Nephron (organoid): ENCODE results near the gene CALN1.
"Not testable (repeated sequence)": the region's sequence is repeated elsewhere in the genome, so short reads cannot be mapped to it uniquely, and the experiment has no call there.

Source experiments
- H3K27ac Mint-ChIP-seq, 3 experiments: 2 replicates each; pipeline ENCODE4 v1.8.0; 2020; ENCODE audit warnings: mixed read lengths in 3 of 3, mild to moderate bottlenecking in 2 of 3, moderate library complexity in 1 of 3
- H3K27me3 Mint-ChIP-seq: 2 replicates; pipeline ENCODE4 v1.8.0; 2021; ENCODE audit warnings: low read depth, mild to moderate bottlenecking, moderate library complexity, mixed read lengths
- H3K36me3 Mint-ChIP-seq: 2 replicates; pipeline ENCODE4 v1.8.0; 2020; ENCODE audit warnings: low read depth, mixed read lengths
- H3K4me1 Mint-ChIP-seq: 2 replicates; pipeline ENCODE4 v1.8.0; 2020; ENCODE audit warnings: mixed read lengths
- H3K4me3 Mint-ChIP-seq, 3 experiments: 2 replicates each; pipeline ENCODE4 v1.8.0; 2020; ENCODE audit warnings: mild to moderate bottlenecking in 3 of 3, mixed read lengths in 3 of 3, moderate library complexity in 2 of 3
- H3K9me3 Mint-ChIP-seq: 2 replicates; pipeline ENCODE4 v1.8.0; 2020; ENCODE audit warnings: mixed read lengths
- CTCF ChIP-seq, 3 experiments: fragments of 200-600 bp; sonication (generic); IDR thresholded peaks; one replicate each; pipeline ENCODE4 v1.5.0; 2021; ENCODE audit warnings: antibody characterized with exemption in 3 of 3; ENCODE audit not compliant: unreplicated experiment in 3 of 3

CALN1 gene

GRCh38 chr7:71933426-71933825 lies 478.7 kb downstream of the CALN1 start:
- Mint-ChIP-seq H3K4me1 (no peaks in the 10 kb centered on the region), H3K27me3 (no peaks in the 10 kb centered on the region), H3K27ac (no peak overlapping the region), H3K9me3 (peaks cover 6% of the 10 kb centered on the region), H3K4me3 (no peak overlapping the region), H3K36me3 (peaks cover 3% of the 10 kb centered on the region)
- no peak for TF ChIP-seq CTCF (IDR thresholded peaks at IDR 0.05; ENCODE audit: unreplicated experiment in 3 of 3)

- Mint-ChIP-seq H3K27me3 (peaks cover 3% of the 10 kb centered on the region), H3K27ac (no peak overlapping the region), H3K4me3 (no peak overlapping the region), H3K4me1 (no peaks in the 10 kb centered on the region), H3K36me3 (peaks cover 3% of the 10 kb centered on the region), H3K9me3 (peaks cover 25% of the 10 kb centered on the region)
- no peak for TF ChIP-seq CTCF (IDR thresholded peaks at IDR 0.05; ENCODE audit: unreplicated experiment in 3 of 3)
Measured at GRCh38 chr7:71925663-71926062, 486.5 kb downstream of the CALN1 start.

GRCh38 chr7:71914204-71914603 lies 497.9 kb downstream of the CALN1 start:
- not testable (repeated sequence) for H3K36me3 Mint-ChIP-seq, H3K4me1 Mint-ChIP-seq, H3K27me3 Mint-ChIP-seq, H3K4me3 Mint-ChIP-seq, H3K9me3 Mint-ChIP-seq, H3K27ac Mint-ChIP-seq

- Mint-ChIP-seq H3K27ac (no peak overlapping the region), H3K36me3 (no peaks in the 10 kb centered on the region), H3K4me3 (no peak overlapping the region), H3K27me3 (no peaks in the 10 kb centered on the region), H3K9me3 (peaks cover 7% of the 10 kb centered on the region), H3K4me1 (no peaks in the 10 kb centered on the region)
- TF ChIP-seq CTCF (IDR thresholded peaks at IDR 0.05; ENCODE audit: unreplicated experiment in 3 of 3) = no peak
Measured at GRCh38 chr7:71912476-71912875, 499.7 kb downstream of the CALN1 start.

GRCh38 chr7:71911051-71911450 lies 501.1 kb downstream of the CALN1 start:
- no peak overlapping the region for H3K4me3 Mint-ChIP-seq
- H3K4me1 Mint-ChIP-seq = no peaks in the 10 kb centered on the region
- peaks cover 7% of the 10 kb centered on the region for H3K9me3 Mint-ChIP-seq
- H3K27me3 Mint-ChIP-seq = no peaks in the 10 kb centered on the region
- no peak overlapping the region for H3K27ac Mint-ChIP-seq
- no peaks in the 10 kb centered on the region for H3K36me3 Mint-ChIP-seq
- TF ChIP-seq CTCF (IDR thresholded peaks at IDR 0.05; ENCODE audit: unreplicated experiment in 3 of 3) = no peak

GRCh38 chr7:71905821-71906220 lies 506.3 kb downstream of the CALN1 start:
- no peak for TF ChIP-seq CTCF (IDR thresholded peaks at IDR 0.05; ENCODE audit: unreplicated experiment in 3 of 3)
- no peak overlapping the region for H3K27ac Mint-ChIP-seq
- H3K9me3 Mint-ChIP-seq = peaks cover 8% of the 10 kb centered on the region
- no peaks in the 10 kb centered on the region for H3K36me3 Mint-ChIP-seq
- H3K27me3 Mint-ChIP-seq = no peaks in the 10 kb centered on the region
- no peak overlapping the region for H3K4me3 Mint-ChIP-seq
- H3K4me1 Mint-ChIP-seq = no peaks in the 10 kb centered on the region
